Right hindlimb (tissue), 1 donor: Measurements from ENCODE around the gene DLL1.

ENCODE experiments used
- DNase-seq: peaks from one replicate; pipeline ENCODE4 v3.0.0-alpha.2; 2018

DLL1 gene

GRCh38 chr6:170295510-170296422 lies 4.9 kb upstream of the DLL1 start:
- DNase-seq: peak; percentile 50

- no peak for DNase-seq
Observed at GRCh38 chr6:170294813-170295509, 4.1 kb upstream of the DLL1 start.

GRCh38 chr6:170294298-170294730 lies 3.4 kb upstream of the DLL1 start:
- DNase-seq: peak; percentile 14

- DNase-seq: peak; percentile 14
Observed at GRCh38 chr6:170293341-170294231, 2.7 kb upstream of the DLL1 start.

GRCh38 chr6:170292407-170293158 lies 1.7 kb upstream of the DLL1 start:
- DNase-seq: peak; percentile 32

- DNase-seq: no peak
Observed at GRCh38 chr6:170292111-170292406, 1.2 kb upstream of the DLL1 start.

- DNase-seq: peak; percentile 73
Observed at GRCh38 chr6:170291271-170292110, 613 bp upstream of the DLL1 start.

- DNase-seq: peak; percentile 36
Observed at GRCh38 chr6:170289951-170290295, 955 bp downstream of the DLL1 start.

GRCh38 chr6:170289180-170289931 lies 1.5 kb downstream of the DLL1 start:
- DNase-seq: peak; percentile 31

GRCh38 chr6:170288852-170289179 lies 2.1 kb downstream of the DLL1 start:
- no peak for DNase-seq

GRCh38 chr6:170288091-170288631 lies 2.7 kb downstream of the DLL1 start:
- DNase-seq: peak; percentile 15

- DNase-seq: peak; percentile 16
Observed at GRCh38 chr6:170287371-170287876, 3.5 kb downstream of the DLL1 start.

- DNase-seq: no peak
Observed at GRCh38 chr6:170286934-170287265, 4.0 kb downstream of the DLL1 start.

GRCh38 chr6:170286246-170286933 lies 4.5 kb downstream of the DLL1 start:
- peak; percentile 86 for DNase-seq

- DNase-seq: peak; percentile 22
Observed at GRCh38 chr6:170285482-170285881, 5.4 kb downstream of the DLL1 start.

- DNase-seq: no peak
Observed at GRCh38 chr6:170284866-170285469, 5.9 kb downstream of the DLL1 start.

- DNase-seq: peak; percentile 6
Observed at GRCh38 chr6:170284126-170284773, 6.6 kb downstream of the DLL1 start.

- no peak for DNase-seq
Observed at GRCh38 chr6:170283212-170284081, 7.4 kb downstream of the DLL1 start.
